Parietal lobe (tissue), 1 donor: ENCODE data around the gene ITGA4. TPM values are rescaled to one million over a fixed set of nuclear protein-coding genes. Genes with fewer than 3 reads are reported as not detected.

Source experiments
- total RNA-seq: library from RNA; depleted of rRNA; stranded (reverse); fragments of >200 nt; gene quantifications from one replicate; pipeline ENCODE4 v1.2.3, GENCODE V29; 2014

Gene ITGA4
- 9.4 TPM for total RNA-seq

DNA sequence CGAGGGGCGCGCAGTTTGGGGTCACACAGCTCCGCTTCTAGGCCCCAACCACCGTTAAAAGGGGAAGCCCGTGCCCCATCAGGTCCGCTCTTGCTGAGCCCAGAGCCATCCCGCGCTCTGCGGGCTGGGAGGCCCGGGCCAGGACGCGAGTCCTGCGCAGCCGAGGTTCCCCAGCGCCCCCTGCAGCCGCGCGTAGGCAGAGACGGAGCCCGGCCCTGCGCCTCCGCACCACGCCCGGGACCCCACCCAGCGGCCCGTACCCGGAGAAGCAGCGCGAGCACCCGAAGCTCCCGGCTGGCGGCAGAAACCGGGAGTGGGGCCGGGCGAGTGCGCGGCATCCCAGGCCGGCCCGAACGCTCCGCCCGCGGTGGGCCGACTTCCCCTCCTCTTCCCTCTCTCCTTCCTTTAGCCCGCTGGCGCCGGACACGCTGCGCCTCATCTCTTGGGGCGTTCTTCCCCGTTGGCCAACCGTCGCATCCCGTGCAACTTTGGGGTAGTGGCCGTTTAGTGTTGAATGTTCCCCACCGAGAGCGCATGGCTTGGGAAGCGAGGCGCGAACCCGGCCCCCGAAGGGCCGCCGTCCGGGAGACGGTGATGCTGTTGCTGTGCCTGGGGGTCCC is at the start of gene ITGA4:
Gene ITGA4, plus strand, starts transcription at position 266 of the 620 bp plus-strand sequence. Its CDS starts 269 bp downstream, at position 535.

Other genes starting within 250 kb of the ITGA4 start
- 1.3 TPM for gene CERKL, start 199.7 kb downstream of the ITGA4 start, total RNA-seq
- gene NEUROD1, start 223.1 kb downstream of the ITGA4 start, total RNA-seq: 4.7 TPM